ENCODE measurements around the gene ZBTB43. TPM values are rescaled to one million over a fixed set of nuclear protein-coding genes. Genes with fewer than 3 reads are reported as not detected.

The ZBTB43 gene
- total RNA-seq, 1 donor from 2014 or later, result 16.7 TPM

DNA sequence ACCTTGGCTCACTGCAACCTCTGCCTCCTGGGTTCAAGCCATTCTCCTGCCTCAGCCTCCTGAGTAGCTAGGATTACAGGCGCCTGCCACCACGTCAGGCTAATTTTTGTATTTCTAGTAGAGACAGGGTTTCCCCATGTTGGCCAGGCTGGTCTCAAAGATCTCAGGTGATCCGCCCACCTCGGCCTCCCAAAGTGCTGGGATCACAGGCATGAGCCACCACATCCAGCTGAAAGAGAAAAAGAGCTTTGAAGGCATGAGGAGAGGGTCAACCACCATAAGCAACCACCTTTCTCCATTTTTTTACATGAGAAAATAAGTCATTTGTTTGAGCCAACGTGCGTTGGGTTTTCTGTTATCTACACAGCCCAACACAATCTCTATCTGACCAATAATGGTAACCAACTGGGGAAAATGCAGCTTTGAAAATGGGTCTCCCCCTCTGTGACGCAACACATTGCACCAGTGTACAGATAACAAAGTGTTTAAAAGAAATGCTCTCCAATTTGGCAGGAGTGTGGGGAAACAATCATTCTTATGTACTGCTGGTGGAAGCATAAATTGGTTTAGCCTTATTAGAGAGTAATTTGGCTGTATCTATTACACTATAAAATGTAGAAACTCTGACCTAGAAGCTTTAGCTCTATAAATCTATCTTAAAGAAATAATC, 45.8 kb upstream of the ZBTB43 start:
- H3K4me3 Mint-ChIP-seq, result no peak overlapping the region
- peaks cover 8% of the 10 kb centered on the region for H3K27me3 Mint-ChIP-seq
- H3K4me1 Mint-ChIP-seq (ENCODE audit: unreplicated experiment), result peaks cover 6% of the 10 kb centered on the region
- H3K36me3 Mint-ChIP-seq, result no peaks in the 10 kb centered on the region
- H3K9me3 Mint-ChIP-seq, result no peaks in the 10 kb centered on the region
- H3K27ac Mint-ChIP-seq, result no peak overlapping the region
- TF ChIP-seq, protein P1, sequence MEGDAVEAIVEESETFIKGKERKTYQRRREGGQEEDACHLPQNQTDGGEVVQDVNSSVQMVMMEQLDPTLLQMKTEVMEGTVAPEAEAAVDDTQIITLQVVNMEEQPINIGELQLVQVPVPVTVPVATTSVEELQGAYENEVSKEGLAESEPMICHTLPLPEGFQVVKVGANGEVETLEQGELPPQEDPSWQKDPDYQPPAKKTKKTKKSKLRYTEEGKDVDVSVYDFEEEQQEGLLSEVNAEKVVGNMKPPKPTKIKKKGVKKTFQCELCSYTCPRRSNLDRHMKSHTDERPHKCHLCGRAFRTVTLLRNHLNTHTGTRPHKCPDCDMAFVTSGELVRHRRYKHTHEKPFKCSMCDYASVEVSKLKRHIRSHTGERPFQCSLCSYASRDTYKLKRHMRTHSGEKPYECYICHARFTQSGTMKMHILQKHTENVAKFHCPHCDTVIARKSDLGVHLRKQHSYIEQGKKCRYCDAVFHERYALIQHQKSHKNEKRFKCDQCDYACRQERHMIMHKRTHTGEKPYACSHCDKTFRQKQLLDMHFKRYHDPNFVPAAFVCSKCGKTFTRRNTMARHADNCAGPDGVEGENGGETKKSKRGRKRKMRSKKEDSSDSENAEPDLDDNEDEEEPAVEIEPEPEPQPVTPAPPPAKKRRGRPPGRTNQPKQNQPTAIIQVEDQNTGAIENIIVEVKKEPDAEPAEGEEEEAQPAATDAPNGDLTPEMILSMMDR (conservative IDR thresholded peaks at IDR 0.05), result no peak
- no peak for DNase-seq (ENCODE audit: extremely low spot score, unreplicated experiment)

DNA sequence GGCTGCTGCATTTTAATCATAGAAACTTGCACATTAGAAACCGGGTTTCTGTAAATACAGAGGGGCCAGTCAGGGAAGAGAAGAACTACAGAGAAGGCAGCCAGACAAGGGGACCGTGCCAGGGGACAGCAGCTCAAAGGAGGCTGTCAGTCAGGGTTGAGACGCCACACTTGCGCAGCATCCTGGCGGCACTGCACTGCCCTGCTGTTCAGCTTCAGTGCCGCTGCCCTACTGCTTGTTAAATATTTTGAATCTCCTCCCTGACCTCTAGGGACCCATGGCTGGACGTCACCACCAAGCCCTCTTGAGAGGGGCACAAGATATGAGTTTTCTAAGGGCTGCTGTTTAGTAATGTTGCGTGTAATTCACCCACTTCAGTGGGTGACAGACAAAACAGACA, 43.6 kb upstream of the ZBTB43 start:
- no peaks in the 10 kb centered on the region for H3K36me3 Mint-ChIP-seq
- H3K9me3 Mint-ChIP-seq, result no peaks in the 10 kb centered on the region
- DNase-seq (ENCODE audit: extremely low spot score, unreplicated experiment), result no peak
- H3K27ac Mint-ChIP-seq, result no peak overlapping the region
- TF ChIP-seq, protein P1 (conservative IDR thresholded peaks at IDR 0.05), result no peak
- H3K27me3 Mint-ChIP-seq, result peaks cover 5% of the 10 kb centered on the region
- H3K4me3 Mint-ChIP-seq, result no peak overlapping the region
- peaks cover 6% of the 10 kb centered on the region for H3K4me1 Mint-ChIP-seq (ENCODE audit: unreplicated experiment)

DNA sequence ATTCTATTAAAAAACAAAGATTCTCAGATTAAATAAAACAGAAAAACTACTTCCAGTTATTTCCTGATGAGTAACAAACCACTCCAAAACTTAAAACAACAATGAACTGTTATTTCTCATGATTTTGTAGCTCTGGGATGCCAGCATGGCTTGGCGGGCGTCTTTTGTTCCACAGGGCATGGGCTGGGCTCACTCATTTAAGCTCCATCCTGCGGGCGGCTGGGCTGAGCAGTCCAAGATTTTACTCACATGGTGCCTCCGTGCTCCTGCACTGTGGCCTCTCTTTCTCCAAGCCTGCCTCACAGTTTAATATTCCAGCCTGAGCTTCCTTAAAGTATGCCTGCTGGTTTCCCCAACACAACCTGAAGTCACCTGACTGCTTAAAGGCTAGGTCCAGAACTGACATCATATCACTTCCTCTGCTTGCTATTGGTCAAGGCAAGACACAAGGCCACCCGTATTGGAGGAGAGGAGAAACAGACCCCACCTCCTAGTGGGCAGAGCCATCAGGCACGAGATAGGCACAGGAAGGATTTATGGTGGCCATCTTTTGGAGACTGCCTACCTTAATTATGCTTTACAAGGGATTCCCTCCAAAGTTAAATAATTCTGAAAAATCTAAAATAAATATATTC, 41.6 kb upstream of the ZBTB43 start:
- no peak overlapping the region for H3K4me3 Mint-ChIP-seq
- TF ChIP-seq, protein P1 (conservative IDR thresholded peaks at IDR 0.05), result no peak
- no peak for DNase-seq (ENCODE audit: extremely low spot score, unreplicated experiment)
- no peak overlapping the region for H3K27ac Mint-ChIP-seq
- H3K27me3 Mint-ChIP-seq, result peaks cover 5% of the 10 kb centered on the region
- H3K36me3 Mint-ChIP-seq, result no peaks in the 10 kb centered on the region
- H3K4me1 Mint-ChIP-seq (ENCODE audit: unreplicated experiment), result peaks cover 6% of the 10 kb centered on the region
- no peaks in the 10 kb centered on the region for H3K9me3 Mint-ChIP-seq

DNA sequence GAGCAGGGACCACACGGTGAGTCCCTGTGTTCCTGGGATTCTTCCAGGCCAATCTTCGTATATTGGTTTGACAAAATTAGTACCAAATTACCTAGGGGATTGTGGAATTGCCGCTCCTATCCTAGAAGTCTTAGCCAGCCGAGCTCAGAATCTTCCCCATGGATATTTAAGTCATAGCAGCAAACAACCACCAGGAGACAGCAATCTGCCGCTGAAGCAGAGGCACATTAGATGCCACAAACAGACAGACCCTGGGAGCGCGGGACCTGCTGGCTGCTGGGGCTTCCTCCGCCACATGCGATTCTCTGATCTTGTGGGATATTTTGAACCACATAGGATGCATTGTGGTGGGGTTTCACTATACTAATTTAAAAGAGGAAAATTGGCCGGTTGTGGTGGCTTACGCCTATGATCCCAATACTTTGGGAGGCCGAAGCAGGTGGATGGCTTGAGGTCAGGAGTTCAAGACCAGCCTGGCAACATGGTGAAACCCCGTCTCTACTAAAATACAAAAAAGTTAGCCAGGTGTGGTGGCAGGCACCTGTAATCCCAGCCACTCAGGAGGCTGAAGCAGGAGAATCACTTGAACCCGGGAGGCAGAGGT, 31.7 kb upstream of the ZBTB43 start:
- Mint-ChIP-seq H3K27me3 (peaks cover 30% of the 10 kb centered on the region), H3K4me1 (ENCODE audit: unreplicated experiment) (no peaks in the 10 kb centered on the region), H3K9me3 (no peaks in the 10 kb centered on the region), H3K36me3 (no peaks in the 10 kb centered on the region), H3K4me3 (no peak overlapping the region), H3K27ac (no peak overlapping the region)
- TF ChIP-seq, protein P1 (conservative IDR thresholded peaks at IDR 0.05), result peak; percentile 69
- no peak for DNase-seq (ENCODE audit: extremely low spot score, unreplicated experiment)

DNA sequence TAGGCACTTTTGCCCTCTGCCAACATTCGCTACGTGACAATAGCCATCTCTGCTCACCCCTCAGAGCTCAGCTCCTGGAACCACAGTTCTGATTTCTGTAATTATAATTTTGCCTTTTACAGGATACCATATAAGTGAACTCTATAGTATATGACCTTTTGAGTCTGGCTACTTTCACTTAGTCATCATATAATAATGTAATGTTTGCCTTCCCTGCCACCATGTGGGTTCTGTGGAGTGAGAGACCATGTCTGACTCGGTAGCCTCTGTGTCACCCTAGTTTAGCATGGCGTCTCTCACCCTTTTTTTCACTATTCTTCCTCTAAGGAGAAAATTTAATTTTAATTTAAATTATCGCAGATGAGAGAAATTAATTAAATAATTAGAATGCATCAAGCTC, 28.9 kb upstream of the ZBTB43 start:
- Mint-ChIP-seq H3K27me3 (peaks cover 44% of the 10 kb centered on the region), H3K4me1 (ENCODE audit: unreplicated experiment) (no peaks in the 10 kb centered on the region), H3K36me3 (no peaks in the 10 kb centered on the region), H3K27ac (no peak overlapping the region), H3K4me3 (no peak overlapping the region), H3K9me3 (no peaks in the 10 kb centered on the region)
- no peak for DNase-seq (ENCODE audit: extremely low spot score, unreplicated experiment)
- TF ChIP-seq, protein P1 (conservative IDR thresholded peaks at IDR 0.05), result no peak
